GM18498 (cell line): ENCODE measurements around the gene DOCK8.

Experiments used
- ATAC-seq: cut with Tn5 transposase; IDR thresholded peaks from one replicate; pipeline ENCODE4 v1.9.1; 2021; ENCODE audit warnings: mild to moderate bottlenecking, moderate library complexity; ENCODE audit not compliant: unreplicated experiment

Gene DOCK8

GRCh38 chr9:453832-454231, 239.2 kb downstream of the DOCK8 start:
- no peak for ATAC-seq

DNA sequence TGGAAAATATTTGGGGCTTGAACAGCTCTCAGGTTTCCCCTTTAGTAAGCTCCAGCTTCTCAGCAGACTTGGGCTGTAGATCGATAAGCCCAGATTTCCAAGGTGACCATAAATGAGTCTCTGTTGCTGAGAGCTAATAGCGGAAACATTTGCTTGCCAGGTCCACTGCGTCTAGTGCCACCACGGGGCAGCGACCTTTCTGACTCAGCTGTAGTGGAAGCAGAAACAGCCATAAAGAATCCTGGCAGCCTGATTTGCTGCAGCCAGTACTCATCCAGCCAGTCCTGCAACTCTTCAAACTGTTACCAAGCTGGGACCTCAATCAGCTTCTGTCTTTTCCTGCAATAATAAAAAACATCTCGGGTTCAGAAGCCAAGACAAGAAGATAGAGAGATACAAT, 241.7 kb downstream of the DOCK8 start:
- no peak for ATAC-seq

DNA sequence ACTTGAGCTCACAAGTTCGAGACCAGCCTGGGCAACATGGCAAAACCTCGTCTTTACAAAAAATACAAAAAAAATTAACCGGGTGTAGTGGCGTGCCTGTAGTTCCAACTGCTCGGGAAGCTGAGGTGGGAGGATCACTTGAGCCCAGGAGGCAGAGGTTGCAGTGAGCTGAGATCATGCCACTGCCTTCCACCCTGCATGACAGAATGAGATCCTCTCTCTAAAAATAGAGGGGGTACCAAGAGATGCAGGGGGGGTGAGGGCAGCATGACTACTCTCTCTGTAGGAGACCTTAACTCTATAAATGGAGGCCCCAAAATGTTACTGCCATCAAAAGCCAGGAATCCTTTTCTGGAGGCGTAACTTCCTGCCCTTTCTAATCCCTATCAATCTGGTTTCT, 243.9 kb downstream of the DOCK8 start:
- no peak for ATAC-seq

DNA sequence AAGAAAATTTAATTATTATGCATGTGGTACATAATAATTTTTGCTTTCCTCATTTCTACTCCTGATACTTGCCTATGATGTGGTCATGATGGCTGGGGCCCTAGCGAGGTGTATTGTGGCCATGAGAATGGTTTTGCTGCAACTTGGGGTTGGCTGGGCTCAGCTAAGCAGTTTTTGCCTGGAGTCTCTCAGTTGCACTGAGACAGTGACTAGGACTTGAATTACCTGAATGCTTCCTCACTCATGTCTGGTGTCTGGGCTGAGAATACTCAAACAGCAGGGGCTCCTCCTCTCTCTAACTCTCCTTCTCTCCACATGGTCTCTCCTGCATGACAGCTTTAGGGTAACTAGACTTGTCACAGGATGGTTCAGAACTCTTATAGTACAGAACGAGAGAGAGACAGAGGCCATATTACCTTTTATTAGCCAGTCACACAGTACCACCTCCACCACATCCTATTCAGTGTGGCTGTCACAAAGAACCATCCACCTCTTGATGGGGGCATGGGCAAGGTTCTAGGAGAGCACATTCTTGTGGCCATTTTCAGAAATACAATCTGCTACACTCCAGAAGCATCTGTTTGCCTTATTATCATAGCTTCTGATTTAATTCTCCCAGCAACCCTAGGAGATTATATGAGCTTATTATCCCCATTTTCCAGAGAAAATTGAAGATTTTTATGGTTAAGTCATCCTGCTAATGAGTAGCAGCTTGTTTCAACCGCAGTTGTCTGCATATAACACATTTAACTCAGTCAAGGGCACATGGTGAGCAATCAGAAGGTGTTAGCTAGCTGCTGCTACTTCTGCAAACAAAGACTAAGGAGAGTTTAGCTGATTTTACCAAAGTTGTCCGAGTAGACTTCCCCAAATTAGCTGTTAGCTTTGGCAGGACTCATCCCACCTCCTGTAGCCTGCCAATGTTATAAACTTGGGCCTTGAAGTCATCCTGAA, 245.1 kb downstream of the DOCK8 start:
- ATAC-seq = no peak

DNA sequence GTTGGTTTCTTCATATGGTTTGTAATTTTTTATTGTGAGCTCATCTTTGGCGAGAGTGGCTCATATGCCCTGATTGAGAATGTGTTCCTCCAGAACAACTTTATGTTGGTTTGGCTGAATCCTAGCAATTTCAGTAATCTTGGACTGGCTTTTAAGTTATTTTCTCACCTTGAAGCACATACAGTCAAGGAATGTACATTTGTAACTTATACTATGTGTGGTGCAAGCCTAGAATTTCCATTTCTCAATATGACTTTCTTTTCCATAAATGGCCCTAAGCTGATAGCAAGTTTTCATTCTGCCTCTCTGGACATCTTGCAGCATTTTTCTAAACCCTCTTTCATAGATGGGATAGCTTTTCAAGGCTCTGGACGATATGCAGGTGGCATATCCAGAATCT, 247.5 kb downstream of the DOCK8 start:
- no peak for ATAC-seq

- ATAC-seq = no peak
These were observed 247.9 kb downstream of the DOCK8 start for GRCh38 chr9:462606-463005.

- no peak for ATAC-seq
These were observed 248.9 kb downstream of the DOCK8 start for GRCh38 chr9:463455-464171.

DNA sequence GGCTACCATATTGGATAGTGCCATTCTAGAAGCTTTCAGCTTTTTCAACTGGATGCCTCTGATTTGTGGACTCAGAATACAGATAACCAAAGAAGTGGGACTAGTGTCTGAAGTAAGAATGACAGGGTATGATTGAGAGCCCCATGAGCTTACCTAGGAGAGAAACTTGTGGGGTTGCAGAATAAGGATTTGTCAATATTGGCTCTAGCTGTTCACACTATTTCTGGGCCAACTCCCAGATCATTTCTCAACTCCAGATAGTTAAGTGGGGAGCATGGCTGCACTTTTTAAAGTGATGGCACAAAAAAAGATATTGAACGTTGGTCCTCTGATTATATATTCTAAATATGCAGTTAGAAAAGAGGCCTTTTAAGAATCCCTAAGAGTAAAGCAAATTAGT, 252.1 kb downstream of the DOCK8 start:
- ATAC-seq = no peak

GRCh38 chr9:468766-469426, 254.2 kb downstream of the DOCK8 start:
- peak; percentile 26 for ATAC-seq

DNA sequence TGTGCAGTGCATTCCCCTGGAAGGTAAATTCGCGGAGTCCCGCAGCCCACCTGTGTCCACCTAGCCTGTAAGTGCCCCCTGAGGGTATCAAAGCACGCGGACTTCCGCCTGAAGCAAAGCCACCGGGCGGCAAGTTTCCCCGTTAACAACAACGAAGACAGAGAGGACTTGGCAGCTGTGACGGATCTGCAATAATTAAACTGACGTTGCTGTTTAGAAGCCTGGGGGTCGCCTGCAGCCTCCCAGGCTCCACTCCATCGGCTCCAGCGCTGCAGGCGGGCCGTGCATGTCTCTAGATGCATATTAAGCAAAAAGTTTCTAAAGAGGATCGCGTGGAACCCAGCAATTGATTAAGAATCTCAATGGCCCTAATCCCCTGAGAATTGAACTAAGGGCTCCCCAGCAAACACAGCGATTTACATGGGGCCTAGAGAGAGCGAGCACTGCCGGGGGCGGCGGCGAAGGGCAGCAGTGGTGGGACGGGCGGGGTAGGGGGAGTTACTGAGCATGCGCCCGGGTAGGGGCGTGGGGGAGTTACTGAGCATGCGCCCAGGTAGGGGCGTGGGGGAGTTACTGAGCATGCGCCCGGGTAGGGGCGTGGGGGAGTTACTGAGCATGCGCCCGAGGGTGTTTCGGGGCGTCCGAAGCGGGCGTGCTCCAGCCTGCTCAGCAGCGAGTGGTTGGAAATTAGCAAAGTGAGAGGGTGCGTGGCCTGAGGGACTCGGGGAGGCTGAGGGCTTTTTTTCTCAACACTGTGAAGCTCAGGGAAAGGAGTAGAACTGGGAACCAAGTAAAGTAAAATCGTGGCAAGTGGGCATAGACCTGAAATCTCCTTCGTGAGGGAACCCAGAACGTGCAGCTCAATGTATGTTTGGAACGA, 255.2 kb downstream of the DOCK8 start:
- ATAC-seq = peak; percentile 92

DNA sequence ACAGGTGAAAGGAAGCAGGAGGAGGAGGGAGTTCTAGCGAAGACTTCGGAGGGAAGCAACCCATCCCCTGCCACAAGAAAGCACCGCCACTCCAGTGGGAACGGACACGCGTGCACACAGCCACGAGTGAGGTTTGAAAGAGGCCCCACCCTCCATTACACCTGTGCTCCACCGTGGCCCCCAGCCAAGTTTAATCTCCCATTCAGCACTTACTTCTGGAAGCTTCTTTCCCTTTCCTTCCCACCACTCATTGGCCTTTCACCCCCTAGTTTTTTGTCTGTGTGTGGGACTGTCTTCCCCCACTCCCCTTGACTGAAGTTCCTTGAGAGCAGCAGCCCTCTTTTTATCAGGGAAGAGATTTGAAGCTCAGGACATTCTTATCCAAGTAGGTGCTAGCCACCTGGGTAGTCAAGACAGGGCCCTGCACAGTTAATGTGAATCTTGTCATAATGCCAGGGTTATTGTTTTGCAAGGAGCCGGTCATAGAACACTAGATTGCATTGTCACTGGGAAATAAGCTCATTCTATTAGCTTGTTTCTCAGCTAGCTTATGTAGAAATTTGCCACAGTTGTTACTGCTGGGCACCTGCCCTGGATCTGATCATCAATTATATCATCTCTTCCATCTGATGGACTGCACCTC, 256.0 kb downstream of the DOCK8 start:
- ATAC-seq = peak; percentile 14

GRCh38 chr9:471320-471719, 256.7 kb downstream of the DOCK8 start:
- ATAC-seq = no peak

DNA sequence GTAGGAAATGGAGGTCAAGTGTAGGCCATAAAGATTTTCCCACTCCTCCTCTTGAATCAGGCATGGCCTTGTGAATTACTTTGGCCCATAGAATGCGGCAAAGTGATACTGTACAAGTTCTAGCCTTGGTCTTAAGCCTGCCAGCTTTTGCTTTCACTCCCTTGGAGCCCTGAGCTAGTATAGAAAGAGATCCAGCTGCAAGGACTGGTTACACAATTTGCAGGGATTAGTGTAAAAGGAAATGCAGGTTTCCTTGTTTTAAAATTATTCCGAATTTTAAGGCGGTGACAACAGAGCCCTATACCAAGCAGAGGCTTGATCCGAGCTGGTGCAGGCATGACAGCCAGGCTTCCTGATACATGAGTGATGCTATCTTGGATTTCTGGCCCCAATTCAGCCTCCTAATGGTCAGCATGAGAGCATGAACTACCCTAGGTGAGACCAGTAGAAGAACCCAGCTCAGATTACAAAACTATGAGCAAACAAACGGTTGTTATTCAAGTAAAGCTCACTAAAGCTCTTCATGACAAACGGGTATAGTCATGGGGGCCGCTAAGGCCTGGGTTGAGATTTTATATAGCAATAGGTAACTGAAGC, 257.9 kb downstream of the DOCK8 start:
- no peak for ATAC-seq

DNA sequence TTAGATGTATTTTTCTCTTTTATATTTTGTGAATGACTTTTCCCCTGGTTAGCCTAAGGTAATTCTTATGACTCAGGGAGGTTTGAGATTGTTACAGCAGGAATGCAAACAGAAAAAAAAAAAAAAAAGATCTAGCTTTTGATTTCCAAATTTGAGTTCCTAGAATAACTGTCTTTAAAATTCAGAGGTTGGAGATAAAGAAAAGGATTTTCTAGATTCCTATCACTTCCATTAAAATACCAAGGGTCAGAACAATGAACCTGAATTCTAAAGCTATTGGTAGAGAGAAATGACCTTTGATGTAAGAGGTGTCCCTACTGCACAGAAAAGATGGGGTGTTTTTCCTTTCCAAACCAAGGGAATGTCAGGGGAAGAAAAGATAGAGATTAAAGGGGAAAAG, 262.5 kb downstream of the DOCK8 start:
- no peak for ATAC-seq

- ATAC-seq = no peak
These were observed 264.8 kb downstream of the DOCK8 start for GRCh38 chr9:479304-479970.

DNA sequence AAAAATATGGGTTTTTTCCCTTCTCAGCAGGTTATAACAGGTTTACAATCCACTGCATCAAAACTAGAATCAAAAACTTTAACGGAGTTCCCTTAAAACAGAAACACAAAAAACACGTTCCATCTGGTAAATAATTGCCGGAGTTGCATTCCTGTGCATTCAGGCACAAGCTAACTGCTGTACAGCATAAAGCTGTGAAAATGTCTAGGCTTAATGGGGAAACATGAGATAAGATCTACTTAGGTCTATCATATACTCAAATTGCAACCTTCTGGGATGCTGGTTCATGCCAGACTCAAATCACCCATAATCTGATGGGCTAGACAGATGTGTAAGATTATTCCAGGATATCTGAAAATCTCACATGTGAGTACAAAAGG, 265.3 kb downstream of the DOCK8 start:
- no peak for ATAC-seq

- ATAC-seq = no peak
These were observed 268.1 kb downstream of the DOCK8 start for GRCh38 chr9:482739-483138.

DNA sequence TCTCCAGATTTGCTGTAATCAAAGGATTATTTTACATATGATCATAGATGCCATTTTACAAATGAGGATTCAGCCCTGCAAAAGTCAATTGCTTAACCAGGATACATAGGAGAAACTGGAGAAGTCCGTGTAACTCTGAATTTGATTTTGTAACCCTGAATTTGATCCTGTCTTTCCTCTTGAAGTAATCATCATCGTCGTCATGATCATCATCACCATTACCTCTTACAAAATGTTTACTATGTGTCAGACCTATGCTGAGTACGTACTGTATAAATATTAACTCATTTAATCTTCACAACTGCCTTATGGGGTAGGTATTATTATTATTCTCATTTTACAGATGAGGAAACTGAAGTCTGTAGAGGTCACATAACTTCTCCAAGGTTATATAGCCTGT, 271.5 kb downstream of the DOCK8 start:
- ATAC-seq = no peak

DNA sequence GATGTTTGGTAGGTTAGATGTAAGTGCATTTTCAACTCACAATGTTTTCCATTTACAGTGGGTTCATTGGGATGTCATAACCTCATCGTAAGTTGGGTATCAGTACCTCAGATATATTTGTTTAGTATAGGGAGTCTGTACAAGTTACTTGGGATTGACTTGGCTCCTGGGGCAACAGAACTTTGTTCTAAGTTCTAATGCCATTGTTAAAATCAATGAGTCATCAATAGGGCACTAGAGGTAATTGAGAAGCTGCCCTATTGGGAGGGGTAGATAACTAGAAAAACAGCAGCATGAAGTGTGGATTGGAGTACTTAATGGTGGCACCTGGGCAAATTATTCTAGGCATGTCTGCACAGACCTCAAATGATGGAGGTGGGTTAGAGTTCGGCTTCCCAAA, 272.8 kb downstream of the DOCK8 start:
- no peak for ATAC-seq
